Activated B cell treated with CpG ODN at 0.5 μM for 24 hours (primary cell): ENCODE results near the gene RPP40. TPM values are rescaled to one million over a fixed set of nuclear protein-coding genes. Genes with fewer than 3 reads are reported as not detected.

Experiments
- ATAC-seq: fragments of 200-7000 bp; cut with Tn5 transposase; one replicate; pipeline ENCODE4 v1.10.0; 2021; ENCODE audit warnings: low read depth, mild to moderate bottlenecking, moderate library complexity
- CTCF ChIA-PET: fragments of 350-600 bp; sonication (Branson Sonifier 250); formaldehyde crosslinking; loops from one replicate; lab custom pipeline; 2021; ENCODE audit warnings: antibody characterized with exemption; lab: Charles Lee
- POLR2A ChIA-PET: fragments of 350-600 bp; sonication (Branson Sonifier 250); formaldehyde crosslinking; loops from one replicate; lab custom pipeline; 2021; ENCODE audit warnings: antibody characterized with exemption; lab: Charles Lee
- DNase-seq: peaks from one replicate; pipeline ENCODE4 v3.0.0; 2022
- H3K27ac Mint-ChIP-seq: one replicate; pipeline ENCODE4 v1.8.0; 2020; ENCODE audit warnings: mixed read lengths
- H3K27me3 Mint-ChIP-seq: one replicate; pipeline ENCODE4 v1.8.0; 2021; ENCODE audit warnings: mixed read lengths
- H3K36me3 Mint-ChIP-seq: one replicate; pipeline ENCODE4 v1.8.0; 2021; ENCODE audit warnings: low read depth, mixed read lengths
- H3K4me1 Mint-ChIP-seq: one replicate; pipeline ENCODE4 v1.8.0; 2021; ENCODE audit warnings: mixed read lengths
- H3K4me3 Mint-ChIP-seq: one replicate; pipeline ENCODE4 v1.8.0; 2020; ENCODE audit warnings: mild to moderate bottlenecking, mixed read lengths
- H3K9me3 Mint-ChIP-seq: one replicate; pipeline ENCODE4 v1.8.0; 2020; ENCODE audit warnings: mixed read lengths
- intact Hi-C: fragments of 100-400 bp; cut with micrococcal nuclease; formaldehyde crosslinking; loops from one replicate; pipeline ENCODE4 v1.15.1; 2024
- total RNA-seq: library from RNA; stranded (reverse); gene quantifications from 2 replicates; pipeline ENCODE4 v1.2.3, GENCODE V29; 2022
- TF ChIP-seq, protein P1 (sequence below): fragments of 200-600 bp; IDR thresholded peaks from one replicate; pipeline ENCODE4 v1.8.0; 2022; ENCODE audit warnings: antibody characterized with exemption, mild to moderate bottlenecking

The RPP40 gene
- total RNA-seq, 1 donor from 2014 or later = 7.1 TPM

DNA sequence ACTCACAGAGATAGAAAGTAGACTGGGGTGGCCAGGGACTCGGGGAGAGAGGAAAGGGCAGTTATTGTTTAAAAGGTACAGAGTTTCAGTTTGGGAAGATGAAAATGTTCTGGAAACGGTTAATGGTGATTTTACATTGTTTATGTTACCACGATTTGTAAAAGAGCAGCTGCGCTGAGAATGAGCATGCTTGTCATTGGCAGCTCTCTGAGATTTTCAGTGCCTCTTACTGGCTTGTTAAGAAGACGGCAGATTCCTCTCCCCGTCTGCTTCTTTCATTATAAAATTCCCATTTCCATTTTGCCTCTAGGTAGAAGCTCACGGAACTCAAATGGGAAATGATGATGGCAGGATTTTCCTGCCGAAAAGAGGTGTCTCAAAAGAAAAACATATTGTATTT, 41.6 kb upstream of the RPP40 start:
- intact Hi-C loops = no loop called here
- ChIA-PET POLR2A (no interaction called here), CTCF (no interaction called here)
- TF ChIP-seq, protein P1, sequence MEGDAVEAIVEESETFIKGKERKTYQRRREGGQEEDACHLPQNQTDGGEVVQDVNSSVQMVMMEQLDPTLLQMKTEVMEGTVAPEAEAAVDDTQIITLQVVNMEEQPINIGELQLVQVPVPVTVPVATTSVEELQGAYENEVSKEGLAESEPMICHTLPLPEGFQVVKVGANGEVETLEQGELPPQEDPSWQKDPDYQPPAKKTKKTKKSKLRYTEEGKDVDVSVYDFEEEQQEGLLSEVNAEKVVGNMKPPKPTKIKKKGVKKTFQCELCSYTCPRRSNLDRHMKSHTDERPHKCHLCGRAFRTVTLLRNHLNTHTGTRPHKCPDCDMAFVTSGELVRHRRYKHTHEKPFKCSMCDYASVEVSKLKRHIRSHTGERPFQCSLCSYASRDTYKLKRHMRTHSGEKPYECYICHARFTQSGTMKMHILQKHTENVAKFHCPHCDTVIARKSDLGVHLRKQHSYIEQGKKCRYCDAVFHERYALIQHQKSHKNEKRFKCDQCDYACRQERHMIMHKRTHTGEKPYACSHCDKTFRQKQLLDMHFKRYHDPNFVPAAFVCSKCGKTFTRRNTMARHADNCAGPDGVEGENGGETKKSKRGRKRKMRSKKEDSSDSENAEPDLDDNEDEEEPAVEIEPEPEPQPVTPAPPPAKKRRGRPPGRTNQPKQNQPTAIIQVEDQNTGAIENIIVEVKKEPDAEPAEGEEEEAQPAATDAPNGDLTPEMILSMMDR = no peak
- Mint-ChIP-seq H3K4me3 (no peak overlapping the region), H3K36me3 (peaks cover 15% of the 10 kb centered on the region), H3K9me3 (peaks cover 11% of the 10 kb centered on the region), H3K27me3 (no peaks in the 10 kb centered on the region), H3K4me1 (no peaks in the 10 kb centered on the region), H3K27ac (no peak overlapping the region)
- no peak for ATAC-seq
- DNase-seq = no peak

DNA sequence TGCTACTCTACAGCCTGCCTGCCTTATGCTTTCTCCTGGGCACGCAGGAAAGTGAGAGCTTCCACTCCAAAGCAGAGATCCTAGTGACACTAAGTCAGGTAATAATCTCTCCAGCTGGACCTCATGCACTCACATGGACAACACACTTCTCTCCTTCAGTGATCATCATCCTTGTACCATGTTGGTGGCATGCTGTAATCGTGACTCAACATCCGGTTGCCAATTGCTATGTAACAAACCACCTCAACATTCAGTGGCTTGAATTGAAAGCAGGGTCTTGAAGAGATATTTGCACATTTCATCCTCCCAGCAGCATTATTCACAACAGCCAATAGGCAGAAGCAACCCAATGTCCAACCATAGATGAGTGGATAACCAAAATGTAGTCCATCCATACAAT, 41.0 kb upstream of the RPP40 start:
- no peaks in the 10 kb centered on the region for H3K27me3 Mint-ChIP-seq
- CTCF ChIA-PET = no interaction called here
- ATAC-seq = no peak
- peaks cover 15% of the 10 kb centered on the region for H3K36me3 Mint-ChIP-seq
- no peak overlapping the region for H3K4me3 Mint-ChIP-seq
- H3K27ac Mint-ChIP-seq = no peak overlapping the region
- no peaks in the 10 kb centered on the region for H3K4me1 Mint-ChIP-seq
- TF ChIP-seq, protein P1 = no peak
- POLR2A ChIA-PET = no interaction called here
- peaks cover 6% of the 10 kb centered on the region for H3K9me3 Mint-ChIP-seq
- DNase-seq = no peak
- intact Hi-C loops = no loop called here

DNA sequence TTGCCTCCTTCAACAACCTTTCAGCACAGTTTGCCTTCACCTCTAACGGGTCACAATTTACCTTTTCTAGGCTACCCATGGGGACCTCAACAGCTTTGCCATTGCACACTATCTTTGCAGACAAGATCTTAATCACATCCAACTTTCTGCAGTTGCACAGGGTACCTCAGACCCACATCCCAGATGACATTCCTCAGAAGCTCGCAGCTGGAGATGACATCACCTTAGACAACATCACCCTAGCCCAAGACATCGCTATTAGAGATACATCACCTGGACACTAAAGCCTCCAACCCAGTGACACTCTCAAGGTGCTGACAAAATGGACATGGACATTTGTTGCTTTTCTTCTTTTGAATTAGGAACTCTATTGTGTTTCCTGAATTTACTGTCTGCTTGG, 38.6 kb upstream of the RPP40 start:
- Mint-ChIP-seq H3K36me3 (peaks cover 15% of the 10 kb centered on the region), H3K4me3 (no peak overlapping the region), H3K4me1 (no peaks in the 10 kb centered on the region), H3K27me3 (no peaks in the 10 kb centered on the region), H3K27ac (no peak overlapping the region), H3K9me3 (no peaks in the 10 kb centered on the region)
- intact Hi-C loops = no loop called here
- DNase-seq (no peak), ATAC-seq (no peak)
- TF ChIP-seq, protein P1 = no peak
- ChIA-PET CTCF (no interaction called here), POLR2A (no interaction called here)

DNA sequence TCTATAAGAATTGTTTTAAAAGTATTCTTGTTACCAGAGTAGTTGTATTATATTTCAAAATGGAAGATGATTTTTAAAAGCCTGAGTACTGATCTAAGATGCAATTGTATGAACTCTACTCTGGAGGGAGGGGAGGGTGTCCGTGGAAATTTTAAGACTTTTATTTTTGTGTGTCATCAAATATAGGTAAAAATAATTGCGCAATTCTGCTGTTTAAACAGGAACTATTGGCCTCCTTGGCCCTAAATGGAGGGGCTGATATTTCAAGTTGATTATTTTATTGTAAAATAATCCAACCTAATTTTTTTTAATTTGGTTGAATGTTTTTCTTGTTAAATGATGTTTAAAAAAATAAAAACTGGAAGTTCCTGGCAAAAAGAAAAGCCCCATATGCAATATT, 38.1 kb upstream of the RPP40 start:
- H3K27ac Mint-ChIP-seq = no peak overlapping the region
- no peaks in the 10 kb centered on the region for H3K27me3 Mint-ChIP-seq
- DNase-seq = no peak
- no peak for ATAC-seq
- H3K36me3 Mint-ChIP-seq = peaks cover 15% of the 10 kb centered on the region
- ChIA-PET POLR2A (no interaction called here), CTCF (no interaction called here)
- intact Hi-C loops = no loop called here
- no peak overlapping the region for H3K4me3 Mint-ChIP-seq
- no peaks in the 10 kb centered on the region for H3K4me1 Mint-ChIP-seq
- TF ChIP-seq, protein P1 = no peak
- H3K9me3 Mint-ChIP-seq = no peaks in the 10 kb centered on the region

DNA sequence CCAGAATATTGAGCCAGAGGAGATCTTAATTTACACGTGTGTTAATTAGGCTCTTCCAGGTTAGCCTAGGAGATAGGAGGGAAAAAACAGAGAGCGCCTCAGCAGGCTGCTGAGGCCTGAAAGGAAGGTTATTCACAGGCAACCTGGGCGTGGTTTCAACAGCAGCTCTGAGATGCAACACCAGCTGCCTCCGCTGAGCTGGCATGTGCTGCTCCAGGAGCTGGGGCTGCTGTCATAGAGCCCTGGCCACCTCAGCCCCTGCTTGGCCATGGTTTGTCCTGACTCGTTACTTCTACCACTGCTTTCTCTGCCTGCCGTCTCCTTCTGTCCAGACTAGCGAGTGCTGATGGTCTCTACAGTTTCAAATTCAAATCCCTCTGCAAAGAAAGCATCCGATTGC, 32.4 kb upstream of the RPP40 start:
- ChIA-PET POLR2A (no interaction called here), CTCF (no interaction called here)
- intact Hi-C loops = no loop called here
- Mint-ChIP-seq H3K27me3 (no peaks in the 10 kb centered on the region), H3K9me3 (peaks cover 1% of the 10 kb centered on the region), H3K4me1 (peaks cover 7% of the 10 kb centered on the region), H3K36me3 (no peaks in the 10 kb centered on the region), H3K27ac (no peak overlapping the region), H3K4me3 (no peak overlapping the region)
- TF ChIP-seq, protein P1 = no peak
- DNase-seq (no peak), ATAC-seq (no peak)
